Esophagus muscularis mucosa (tissue), 4 donors: ENCODE measurements around the gene PTPRN2. TPM values are rescaled to one million over a fixed set of nuclear protein-coding genes. Genes with fewer than 3 reads are reported as not detected.

Experiments used
- DNase-seq: peaks from one replicate; pipeline ENCODE4 v3.0.0-alpha.2; 2017; ENCODE audit errors: extremely low spot score
- H3K27ac ChIP-seq, 4 donors: fragments of 200-600 bp; sonication (generic); replicated peaks in 1 of 4; 1 replicate in 3 of 4; 2 replicates in 1 of 4; pipeline ENCODE4 v1.5.1; 2016 to 2019; ENCODE audit warnings: mild to moderate bottlenecking in 1 of 4
- H3K27me3 ChIP-seq, 4 donors: fragments of 200-600 bp; sonication (generic); one replicate each; pipeline versions ENCODE4 v1.5.1 to v1.6.0; 2016 to 2019
- H3K36me3 ChIP-seq, 4 donors: fragments of 200-600 bp; sonication (generic); one replicate each; pipeline ENCODE4 v1.5.1; 2016 to 2019
- H3K4me1 ChIP-seq, 4 donors: fragments of 200-600 bp; sonication (generic); one replicate each; pipeline ENCODE4 v1.5.1; 2016 to 2019
- H3K4me3 ChIP-seq, 4 donors: fragments of 200-600 bp; sonication (generic); 1 replicate in 2 of 4; 2 replicates in 2 of 4; pipeline ENCODE4 v1.5.1; 2016 to 2019; ENCODE audit warnings: mild to moderate bottlenecking in 4 of 4, moderate library complexity in 1 of 4
- H3K9me3 ChIP-seq, 4 donors: fragments of 200-600 bp; sonication (generic); 1 replicate in 3 of 4; 2 replicates in 1 of 4; pipeline ENCODE4 v1.5.1; 2016 to 2019
- EP300 ChIP-seq: sonication (generic); formaldehyde crosslinking; IDR thresholded peaks from one replicate; pipeline ENCODE4 v1.6.1; 2017; ENCODE audit warnings: antibody characterized with exemption
- POLR2A ChIP-seq: fragments of 450-650 bp; IDR thresholded peaks from one replicate; pipeline ENCODE4 v1.6.1; 2017; ENCODE audit warnings: antibody characterized with exemption, moderate library complexity, mild to moderate bottlenecking, low read depth
- POLR2AphosphoS5 ChIP-seq, 2 donors: sonication (generic); formaldehyde crosslinking; IDR thresholded peaks; one replicate each; pipeline ENCODE4 v1.6.1; 2017; ENCODE audit warnings: antibody characterized with exemption in 2 of 2
- WGBS: methylation state at CpG from one replicate; pipeline ENCODE4 v1.1.5; 2018; 5-methylcytosine and 5-hydroxymethylcytosine counted together
- intact Hi-C: fragments of 100-400 bp; cut with DNase I; formaldehyde crosslinking; loops from one replicate; pipeline ENCODE4 v1.15.1; 2023
- total RNA-seq, 4 donors: library from RNA; depleted of rRNA; stranded (reverse); fragments of >200 nt; gene quantifications; one replicate each; pipeline versions ENCODE4 v1.1.0 to v1.2.1, GENCODE V29; 2016
- TF ChIP-seq, protein P1 (sequence below), 3 experiments: fragments of 200-600 bp in 2 of 3; fragments of 450-650 bp in 1 of 3; sonication (generic) in 2 of 3; IDR thresholded peaks; one replicate each; pipeline ENCODE4 v1.5.1; 2017 to 2019; ENCODE audit warnings: antibody characterized with exemption in 3 of 3, mild to moderate bottlenecking in 2 of 3, moderate library complexity in 1 of 3

The PTPRN2 gene
- total RNA-seq, 4 donors from 2014 or later = 2.1 to 3.1 (median 3.1) TPM

DNA sequence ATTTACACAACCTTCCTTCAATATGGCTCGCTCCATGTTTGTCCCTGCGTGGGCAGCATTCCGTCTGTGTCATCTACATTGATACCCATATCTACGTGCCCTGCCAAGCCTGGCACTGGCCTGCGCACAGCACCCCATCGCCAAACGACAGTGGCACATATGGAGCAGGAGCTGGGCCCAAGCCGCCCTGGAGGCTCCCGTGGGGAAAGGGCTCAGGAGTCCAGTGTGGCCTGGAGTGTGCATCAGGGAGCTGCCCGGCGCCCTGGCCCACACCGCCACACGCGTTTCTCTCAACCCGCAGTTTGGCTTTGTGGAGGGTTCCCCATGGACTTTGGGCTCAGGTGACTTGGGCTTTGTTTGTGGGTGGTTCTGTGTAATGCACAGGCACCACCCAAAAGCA, 273.2 kb downstream of the PTPRN2 start:
- Histone ChIP-seq H3K4me1 (peaks cover 0 to 8% (median 3%) of the 10 kb centered on the region in 4 donors), H3K27ac (no peak overlapping the region), H3K27me3 (peaks cover 0 to 33% (median 0%) of the 10 kb centered on the region in 4 donors), H3K9me3 (no peaks in the 10 kb centered on the region), H3K4me3 (no peak overlapping the region), H3K36me3 (no peaks in the 10 kb centered on the region)
- DNase-seq = no peak
- intact Hi-C loops = no loop called here
- 89% methylated on average over 15 of the region's 15 CpGs for WGBS
- TF ChIP-seq EP300 (no peak), POLR2A (no peak), POLR2AphosphoS5 (IDR thresholded peaks at IDR 0.05) (no peak)
- TF ChIP-seq, protein P1, sequence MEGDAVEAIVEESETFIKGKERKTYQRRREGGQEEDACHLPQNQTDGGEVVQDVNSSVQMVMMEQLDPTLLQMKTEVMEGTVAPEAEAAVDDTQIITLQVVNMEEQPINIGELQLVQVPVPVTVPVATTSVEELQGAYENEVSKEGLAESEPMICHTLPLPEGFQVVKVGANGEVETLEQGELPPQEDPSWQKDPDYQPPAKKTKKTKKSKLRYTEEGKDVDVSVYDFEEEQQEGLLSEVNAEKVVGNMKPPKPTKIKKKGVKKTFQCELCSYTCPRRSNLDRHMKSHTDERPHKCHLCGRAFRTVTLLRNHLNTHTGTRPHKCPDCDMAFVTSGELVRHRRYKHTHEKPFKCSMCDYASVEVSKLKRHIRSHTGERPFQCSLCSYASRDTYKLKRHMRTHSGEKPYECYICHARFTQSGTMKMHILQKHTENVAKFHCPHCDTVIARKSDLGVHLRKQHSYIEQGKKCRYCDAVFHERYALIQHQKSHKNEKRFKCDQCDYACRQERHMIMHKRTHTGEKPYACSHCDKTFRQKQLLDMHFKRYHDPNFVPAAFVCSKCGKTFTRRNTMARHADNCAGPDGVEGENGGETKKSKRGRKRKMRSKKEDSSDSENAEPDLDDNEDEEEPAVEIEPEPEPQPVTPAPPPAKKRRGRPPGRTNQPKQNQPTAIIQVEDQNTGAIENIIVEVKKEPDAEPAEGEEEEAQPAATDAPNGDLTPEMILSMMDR (IDR thresholded peaks at IDR 0.05) = no peak

DNA sequence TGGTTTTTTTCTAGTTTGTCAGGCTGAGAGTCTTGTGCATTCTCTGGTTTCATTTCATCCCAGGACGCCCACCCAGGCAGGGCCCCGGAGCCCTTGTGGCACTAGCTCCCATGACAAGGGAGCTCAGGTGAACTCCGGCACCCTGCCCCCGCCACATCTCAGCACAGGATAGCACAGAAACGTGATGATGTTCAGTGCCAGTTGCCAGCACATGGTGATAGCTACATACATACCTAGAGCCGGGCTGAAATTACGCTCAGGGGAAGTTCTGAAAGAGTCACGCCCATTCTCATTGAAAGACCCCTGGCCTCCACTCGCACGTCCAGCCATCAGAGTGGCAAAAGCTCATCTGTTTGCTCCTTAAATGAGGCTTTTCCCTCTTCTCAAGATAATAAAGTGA, 273.7 kb downstream of the PTPRN2 start:
- H3K4me1 ChIP-seq = peaks cover 0 to 8% (median 3%) of the 10 kb centered on the region in 4 donors
- peaks cover 0 to 33% (median 0%) of the 10 kb centered on the region in 4 donors for H3K27me3 ChIP-seq
- H3K9me3 ChIP-seq = peaks cover 0 to 4% (median 1%) of the 10 kb centered on the region in 4 donors
- TF ChIP-seq POLR2A = no peak
- no peak for TF ChIP-seq EP300
- TF ChIP-seq, protein P1 (IDR thresholded peaks at IDR 0.05) = no peak
- TF ChIP-seq POLR2AphosphoS5 (IDR thresholded peaks at IDR 0.05) = no peak
- WGBS = 87% methylated on average over 10 of the region's 10 CpGs
- DNase-seq = no peak
- H3K27ac ChIP-seq = no peak overlapping the region
- no peaks in the 10 kb centered on the region for H3K36me3 ChIP-seq
- H3K4me3 ChIP-seq = no peak overlapping the region
- intact Hi-C loops = no loop called here

DNA sequence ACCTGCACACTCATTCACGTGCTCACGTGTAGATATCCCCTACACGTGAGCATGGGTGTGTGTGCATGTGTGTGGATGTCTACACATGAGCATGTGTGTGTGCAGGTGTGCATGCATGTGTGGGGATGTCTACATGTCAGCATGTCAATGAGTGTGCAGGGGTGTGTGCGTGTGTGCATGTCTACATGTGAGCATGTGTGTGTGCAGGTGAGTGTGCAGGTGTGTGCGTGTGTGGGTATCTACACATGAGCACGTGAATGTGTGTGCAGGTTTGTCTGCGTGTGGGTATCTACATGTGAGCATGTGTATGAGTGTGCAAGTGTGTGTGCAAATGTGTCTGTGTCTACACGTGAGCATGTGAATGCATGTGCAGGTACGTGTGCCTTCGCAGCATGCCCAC, 274.8 kb downstream of the PTPRN2 start:
- DNase-seq = no peak
- 98% methylated on average over 10 of the region's 10 CpGs for WGBS
- Histone ChIP-seq H3K27ac (no peak overlapping the region), H3K36me3 (no peaks in the 10 kb centered on the region), H3K4me3 (no peak overlapping the region), H3K27me3 (peaks cover 0 to 23% (median 0%) of the 10 kb centered on the region in 4 donors), H3K9me3 (peaks cover 0 to 12% (median 6%) of the 10 kb centered on the region in 4 donors), H3K4me1 (peaks cover 0 to 4% (median under 1%) of the 10 kb centered on the region in 4 donors)
- TF ChIP-seq POLR2A (no peak), POLR2AphosphoS5 (IDR thresholded peaks at IDR 0.05) (no peak), EP300 (no peak)
- TF ChIP-seq, protein P1 (IDR thresholded peaks at IDR 0.05) = no peak
- intact Hi-C loops = no loop called here

DNA sequence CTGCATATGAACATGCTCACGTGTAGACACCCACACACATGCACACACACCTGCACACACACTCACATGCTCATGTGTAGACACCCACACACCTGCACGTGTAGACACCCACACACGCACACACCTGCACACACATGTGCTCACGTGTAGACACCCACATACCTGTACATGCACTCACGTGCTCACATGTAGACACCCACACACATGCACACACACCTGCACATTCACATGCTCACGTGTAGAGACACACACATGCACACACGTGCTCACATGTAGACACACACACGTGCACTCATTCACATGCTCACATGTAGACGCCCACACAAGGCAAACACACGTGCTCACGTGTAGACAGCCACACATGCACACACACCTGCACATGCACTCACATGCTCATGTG, 275.8 kb downstream of the PTPRN2 start:
- no peaks in the 10 kb centered on the region for H3K36me3 ChIP-seq
- H3K27me3 ChIP-seq = peaks cover 0 to 14% (median 0%) of the 10 kb centered on the region in 4 donors
- H3K9me3 ChIP-seq = peaks cover 0 to 22% (median 14%) of the 10 kb centered on the region in 4 donors
- peak; percentile 60 for DNase-seq
- intact Hi-C loops = no loop called here
- H3K4me3 ChIP-seq = no peak overlapping the region
- no peaks in the 10 kb centered on the region for H3K4me1 ChIP-seq
- no peak overlapping the region for H3K27ac ChIP-seq
- 85% methylated on average over 11 of the region's 11 CpGs for WGBS
- TF ChIP-seq POLR2A (no peak), EP300 (no peak)

DNA sequence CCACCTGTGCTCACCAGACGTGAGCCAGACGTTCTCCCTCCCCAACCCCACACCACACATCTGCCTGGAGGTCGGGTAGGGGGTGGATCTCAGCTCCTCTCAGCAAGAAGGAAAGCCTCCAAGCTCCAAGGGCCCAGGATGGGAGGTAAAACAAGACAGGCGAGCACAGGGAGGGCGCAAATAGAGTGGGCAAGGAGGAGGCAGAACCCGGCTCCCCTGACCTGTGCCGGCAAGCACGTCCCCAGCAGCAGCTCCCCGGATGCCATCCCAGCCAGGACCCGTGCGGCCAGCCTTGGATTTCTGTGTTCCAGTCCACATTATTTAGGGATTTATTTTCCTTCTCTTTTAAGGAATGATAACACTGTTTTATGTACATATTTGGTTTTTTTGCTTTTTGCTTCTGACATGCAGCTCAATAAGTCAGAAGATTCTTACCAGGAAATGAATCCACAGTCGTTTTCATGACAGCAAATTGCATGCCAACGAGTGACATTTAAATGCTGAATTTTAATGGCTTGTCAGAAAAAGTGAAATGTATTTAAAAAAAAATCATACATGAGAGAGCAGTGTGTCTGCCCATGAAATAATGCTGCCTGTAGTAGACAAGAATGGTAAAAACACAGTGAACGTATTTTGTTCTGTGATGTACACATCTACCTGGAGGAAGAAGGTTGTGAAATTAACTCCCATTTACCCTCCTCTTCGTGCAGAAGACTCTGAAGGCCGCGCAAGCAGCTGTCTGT, 276.5 kb downstream of the PTPRN2 start:
- Histone ChIP-seq H3K27ac (no peak overlapping the region), H3K4me1 (no peaks in the 10 kb centered on the region), H3K4me3 (no peak overlapping the region), H3K36me3 (no peaks in the 10 kb centered on the region), H3K27me3 (peaks cover 0 to 7% (median 0%) of the 10 kb centered on the region in 4 donors), H3K9me3 (peaks cover 0 to 23% (median 14%) of the 10 kb centered on the region in 4 donors)
- WGBS = 80% methylated on average over 17 of the region's 17 CpGs
- no peak for TF ChIP-seq POLR2A
- intact Hi-C loops = no loop called here
- peak; percentile 70 for DNase-seq
